ENCODE data around the gene RAD51D. TPM values are rescaled to one million over a fixed set of nuclear protein-coding genes. Genes with fewer than 3 reads are reported as not detected.

Gene RAD51D
- total RNA-seq, 1 experiment from 2014 or later: 18.8 TPM

GRCh38 chr17:35147375-35147905 is 27.8 kb upstream of the RAD51D start, which contains the start of gene UNC45B:
TSS of gene UNC45B (plus strand) at chr17:35147817. CDS start at chr17:35148264, 447 bp downstream.
- Histone ChIP-seq H3K36me3 (no peaks in the 10 kb centered on the region), H3K4me3 (no peak within 1 kb of the TSS), H3K9me3 (no peaks in the 10 kb centered on the region), H3K27me3 (no peaks in the 10 kb centered on the region)
- DNase-seq: no peak

GRCh38 chr17:35146214-35146833 is 26.7 kb upstream of the RAD51D start:
- DNase-seq: no peak
- Histone ChIP-seq H3K27me3 (no peaks in the 10 kb centered on the region), H3K36me3 (peaks cover 6% of the 10 kb centered on the region; the same call in 1 of the 2 replicates), H3K4me3 (no peak overlapping the region), H3K9me3 (no peaks in the 10 kb centered on the region)

- Histone ChIP-seq H3K4me3 (no peak overlapping the region), H3K27me3 (no peaks in the 10 kb centered on the region), H3K36me3 (peaks cover 19% of the 10 kb centered on the region), H3K9me3 (no peaks in the 10 kb centered on the region)
- DNase-seq: no peak
Observed at GRCh38 chr17:35144840-35145239, 25.2 kb upstream of the RAD51D start.

- Histone ChIP-seq H3K27me3 (no peaks in the 10 kb centered on the region), H3K36me3 (peaks cover 43% of the 10 kb centered on the region), H3K9me3 (no peaks in the 10 kb centered on the region), H3K4me3 (peak overlapping the region; percentile 99)
- no peak for DNase-seq
Observed at GRCh38 chr17:35142467-35142796, 22.8 kb upstream of the RAD51D start.

GRCh38 chr17:35141681-35142466 is 22.2 kb upstream of the RAD51D start, which contains the start of gene NLE1:
TSS of gene NLE1 (minus strand) at chr17:35142303. CDS start at chr17:35142275, 28 bp downstream.
- Histone ChIP-seq H3K9me3 (no peaks in the 10 kb centered on the region), H3K4me3 (peak within 1 kb of the TSS; percentile 99), H3K27me3 (no peaks in the 10 kb centered on the region), H3K36me3 (peaks cover 48% of the 10 kb centered on the region)
- DNase-seq: peak; percentile 87

GRCh38 chr17:35138218-35138617 is 18.6 kb upstream of the RAD51D start:
- Histone ChIP-seq H3K4me3 (no peak overlapping the region), H3K27me3 (no peaks in the 10 kb centered on the region), H3K36me3 (peaks cover 85% of the 10 kb centered on the region), H3K9me3 (no peaks in the 10 kb centered on the region)
- no peak for DNase-seq

GRCh38 chr17:35135322-35135721 is 15.7 kb upstream of the RAD51D start:
- peaks cover 98% of the 10 kb centered on the region for H3K36me3 ChIP-seq
- DNase-seq: no peak
- no peaks in the 10 kb centered on the region for H3K9me3 ChIP-seq
- no peaks in the 10 kb centered on the region for H3K27me3 ChIP-seq
- H3K4me3 ChIP-seq: no peak overlapping the region

- H3K27me3 ChIP-seq: no peaks in the 10 kb centered on the region
- H3K4me3 ChIP-seq: no peak overlapping the region
- DNase-seq: no peak
- H3K9me3 ChIP-seq: no peaks in the 10 kb centered on the region
- peaks cover 74% of the 10 kb centered on the region for H3K36me3 ChIP-seq
Observed at GRCh38 chr17:35132816-35133550, 13.3 kb upstream of the RAD51D start.

GRCh38 chr17:35132099-35132498 is 12.4 kb upstream of the RAD51D start:
- Histone ChIP-seq H3K36me3 (peaks cover 71% of the 10 kb centered on the region), H3K27me3 (no peaks in the 10 kb centered on the region), H3K9me3 (no peaks in the 10 kb centered on the region), H3K4me3 (no peak overlapping the region)
- DNase-seq: no peak

GRCh38 chr17:35130392-35130791 is 10.7 kb upstream of the RAD51D start:
- Histone ChIP-seq H3K36me3 (peaks cover 54% of the 10 kb centered on the region), H3K27me3 (no peaks in the 10 kb centered on the region), H3K4me3 (no peak overlapping the region), H3K9me3 (no peaks in the 10 kb centered on the region)
- DNase-seq: no peak

GRCh38 chr17:35129973-35130351 is 10.3 kb upstream of the RAD51D start:
- no peaks in the 10 kb centered on the region for H3K27me3 ChIP-seq
- H3K4me3 ChIP-seq: no peak overlapping the region
- H3K9me3 ChIP-seq: no peaks in the 10 kb centered on the region
- DNase-seq: no peak
- H3K36me3 ChIP-seq: peaks cover 49% of the 10 kb centered on the region

GRCh38 chr17:35129154-35129972 is 9.7 kb upstream of the RAD51D start:
- Histone ChIP-seq H3K9me3 (no peaks in the 10 kb centered on the region), H3K36me3 (peaks cover 43% of the 10 kb centered on the region), H3K27me3 (no peaks in the 10 kb centered on the region), H3K4me3 (no peak overlapping the region)
- DNase-seq: peak; percentile 50

GRCh38 chr17:35127751-35128514 is 8.3 kb upstream of the RAD51D start:
- Histone ChIP-seq H3K27me3 (no peaks in the 10 kb centered on the region), H3K36me3 (peaks cover 29% of the 10 kb centered on the region), H3K9me3 (no peaks in the 10 kb centered on the region), H3K4me3 (no peak overlapping the region)
- DNase-seq: peak; percentile 12

GRCh38 chr17:35121315-35121714 is 1.7 kb upstream of the RAD51D start, which contains the start of gene FNDC8:
TSS of gene FNDC8 (plus strand) at chr17:35121615. CDS start at chr17:35121694, 79 bp downstream.
- H3K36me3 ChIP-seq: peaks cover 13% of the 10 kb centered on the region; the same call in 1 of the 2 replicates

GRCh38 chr17:35117984-35118383 is 1.7 kb downstream of the RAD51D start:
- no peak for DNase-seq

More at GRCh38 chr17:35121315-35121714, 1.7 kb upstream of the RAD51D start, which contains the start of gene FNDC8:
- DNase-seq: no peak
- Histone ChIP-seq H3K4me3 (no peak within 1 kb of the TSS), H3K27me3 (no peaks in the 10 kb centered on the region; the same call in 1 of the 2 replicates), H3K9me3 (no peaks in the 10 kb centered on the region)

More at GRCh38 chr17:35117984-35118383, 1.7 kb downstream of the RAD51D start:
- no peaks in the 10 kb centered on the region; the same call in 1 of the 2 replicates for H3K27me3 ChIP-seq
- H3K4me3 ChIP-seq: no peak overlapping the region
- H3K36me3 ChIP-seq: peaks cover 20% of the 10 kb centered on the region
- no peaks in the 10 kb centered on the region for H3K9me3 ChIP-seq

Measured in MG63 (cell line).